ENCODE measurements around the gene ADRA2C.

- TF ChIP-seq EZH2 (IDR thresholded peaks at IDR 0.05; ENCODE audit: borderline replicate concordance): no peak
- no peak for TF ChIP-seq CTCF (IDR thresholded peaks at IDR 0.05; ENCODE audit: poor library complexity)
- TF ChIP-seq EZH2phosphoT487 (IDR thresholded peaks at IDR 0.05; ENCODE audit: low read depth, severe bottlenecking, unreplicated experiment): no peak
These were observed 41.1 kb downstream of the ADRA2C start for GRCh38 chr4:3807311-3807710.

All from hepatocyte (in vitro differentiated cells).